C4-2B (cell line): Measurements from ENCODE around the gene JUP.

ENCODE experiments used
- CTCF ChIP-seq: fragments of 450-650 bp; conservative IDR thresholded peaks from 2 replicates; pipeline ENCODE4 v1.5.1; 2017; ENCODE audit warnings: mild to moderate bottlenecking
- ZFX ChIP-seq: fragments of 450-650 bp; IDR thresholded peaks from 2 replicates; pipeline ENCODE4 v1.6.1; 2017

- TF ChIP-seq CTCF (no peak), ZFX (no peak)
Measured at GRCh38 chr17:41777574-41778188, 8.8 kb downstream of the JUP start.
